SK-N-SH treated with all-trans-retinoic acid at 6 μM for 48 hours (cell line): ENCODE measurements around the gene PTH1R.

Experiments
- PATZ1 ChIP-seq: fragments of 250-450 bp; sonication (Bioruptor Pico); IDR thresholded peaks from 2 replicates; pipeline ENCODE4 v1.8.0; 2020; ENCODE audit warnings: mild to moderate bottlenecking, moderate library complexity, borderline replicate concordance
- ZFP3 ChIP-seq: fragments of 250-450 bp; sonication (Bioruptor Pico); IDR thresholded peaks from 2 replicates; pipeline ENCODE4 v1.5.0; 2020; ENCODE audit warnings: mild to moderate bottlenecking, moderate library complexity

DNA sequence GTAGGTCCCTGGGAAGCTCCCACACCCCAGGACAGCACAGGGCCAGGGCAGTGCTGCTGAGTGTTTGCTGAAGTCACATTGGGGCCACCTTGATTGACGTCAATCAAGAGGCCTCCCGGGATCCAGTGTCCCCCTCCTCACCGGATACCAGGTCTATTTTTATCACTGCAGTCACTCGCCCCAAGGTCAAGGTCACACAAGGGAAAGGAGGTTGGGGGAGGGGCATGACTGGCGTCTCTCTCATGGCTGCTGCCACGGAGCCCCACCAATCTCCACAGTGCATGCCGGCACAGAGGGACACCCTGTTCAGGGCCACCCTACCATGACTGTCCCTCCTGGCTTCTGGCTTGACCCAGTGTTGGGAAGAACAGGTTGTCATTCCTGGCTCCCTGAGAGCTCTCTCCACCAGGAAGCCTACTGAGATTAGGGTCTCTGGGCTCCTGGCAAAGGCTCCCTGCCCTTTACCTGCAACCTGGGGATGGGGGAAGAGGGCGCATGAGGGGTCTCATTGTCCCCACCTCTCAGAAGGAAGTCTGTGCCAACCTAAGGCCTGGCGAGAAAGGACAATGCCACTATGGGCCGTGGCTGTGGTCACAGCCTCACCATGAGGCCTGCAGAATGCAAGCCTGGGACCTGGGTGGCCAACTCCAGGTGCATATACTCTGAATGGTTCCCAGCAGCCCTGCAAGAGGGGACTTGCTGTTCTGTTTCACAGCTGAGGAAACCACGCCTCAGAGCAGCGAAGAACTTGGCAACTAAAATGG is 15.7 kb upstream of the PTH1R start:
- TF ChIP-seq PATZ1 (no peak), ZFP3 (CRISPR knock-in tag) (no peak)
